GM23338 (cell line): ENCODE results near the gene RAB21. TPM values are rescaled to one million over a fixed set of nuclear protein-coding genes. Genes with fewer than 3 reads are reported as not detected.

Experiments
- ATAC-seq: fragments of 200-7000 bp; cut with Tn5 transposase; 3 replicates; pipeline ENCODE4 v1.9.1; 2020
- DNase-seq: peaks from one replicate; pipeline ENCODE4 v3.0.0-alpha.2; 2015; ENCODE audit warnings: low spot score
- H2AFZ ChIP-seq: fragments of 200-600 bp; sonication (generic); 2 replicates; pipeline ENCODE4 v1.8.0; 2016; ENCODE audit warnings: antibody characterized with exemption, mild to moderate bottlenecking, moderate library complexity
- H3F3A ChIP-seq: fragments of 200-600 bp; sonication (generic); replicated peaks from 2 replicates; pipeline ENCODE4 v1.8.0; 2017; ENCODE audit warnings: antibody characterized with exemption, mixed run types, low read depth
- H3K27ac ChIP-seq: fragments of 200-600 bp; sonication (generic); 2 replicates; pipeline ENCODE4 v1.6.1; 2016; ENCODE audit warnings: low read depth
- H3K27me3 ChIP-seq: fragments of 200-600 bp; sonication (generic); 2 replicates; pipeline ENCODE4 v1.8.0; 2016; ENCODE audit warnings: mild to moderate bottlenecking, mixed run types, moderate library complexity; ENCODE audit not compliant: insufficient read depth
- H3K36me3 ChIP-seq: fragments of 200-600 bp; sonication (generic); 2 replicates; pipeline ENCODE4 v1.8.0; 2016; ENCODE audit warnings: mild to moderate bottlenecking; ENCODE audit not compliant: insufficient read depth
- H3K4me1 ChIP-seq: fragments of 200-600 bp; sonication (generic); 2 replicates; pipeline ENCODE4 v1.8.0; 2016; ENCODE audit warnings: mild to moderate bottlenecking, moderate library complexity; ENCODE audit not compliant: insufficient read depth
- H3K4me2 ChIP-seq: fragments of 200-600 bp; sonication (generic); 2 replicates; pipeline ENCODE4 v1.7.1; 2017; ENCODE audit warnings: mixed run types
- H3K4me3 ChIP-seq: fragments of 200-600 bp; sonication (generic); 2 replicates; pipeline ENCODE4 v1.6.1; 2016; ENCODE audit warnings: mixed run types
- H3K79me2 ChIP-seq: fragments of 200-600 bp; sonication (generic); replicated peaks from 2 replicates; pipeline ENCODE4 v1.8.0; 2017; ENCODE audit warnings: mild to moderate bottlenecking; ENCODE audit not compliant: insufficient read depth
- H3K9me2 ChIP-seq: fragments of 200-600 bp; sonication (generic); 2 replicates; pipeline ENCODE4 v1.8.0; 2017; ENCODE audit not compliant: insufficient read depth
- H4K20me1 ChIP-seq: fragments of 200-600 bp; sonication (generic); replicated peaks from 2 replicates; pipeline ENCODE4 v1.8.0; 2017; ENCODE audit warnings: mild to moderate bottlenecking; ENCODE audit not compliant: insufficient read depth
- H3K27ac Mint-ChIP-seq: 2 replicates; pipeline ENCODE4 v1.8.0; 2020; ENCODE audit warnings: inconsistent platforms, mild to moderate bottlenecking, moderate library complexity, mixed read lengths
- H3K27me3 Mint-ChIP-seq: 3 replicates; pipeline ENCODE4 v1.8.0; 2022; ENCODE audit warnings: low read depth, mild to moderate bottlenecking, moderate library complexity, mixed read lengths, inconsistent platforms; ENCODE audit not compliant: insufficient read depth, poor library complexity
- H3K36me3 Mint-ChIP-seq: 3 replicates; pipeline ENCODE4 v1.8.0; 2021; ENCODE audit warnings: low read depth, mild to moderate bottlenecking, inconsistent platforms, moderate library complexity, mixed read lengths
- H3K4me1 Mint-ChIP-seq: 3 replicates; pipeline ENCODE4 v1.8.0; 2020; ENCODE audit warnings: mild to moderate bottlenecking, inconsistent platforms, mixed read lengths
- H3K4me3 Mint-ChIP-seq: 3 replicates; pipeline ENCODE4 v1.8.0; 2021; ENCODE audit warnings: moderate library complexity, mild to moderate bottlenecking, inconsistent platforms, mixed read lengths
- H3K9me3 Mint-ChIP-seq: 3 replicates; pipeline ENCODE4 v1.8.0; 2020; ENCODE audit warnings: moderate library complexity, mild to moderate bottlenecking, inconsistent platforms, mixed read lengths
- CREB1 ChIP-seq: fragments of 250-450 bp; sonication (Bioruptor Pico); IDR thresholded peaks from 2 replicates; pipeline ENCODE4 v1.5.0; 2020; ENCODE audit warnings: low read depth, mild to moderate bottlenecking, moderate library complexity
- EZH2 ChIP-seq: fragments of 200-600 bp; sonication (generic); IDR thresholded peaks from one replicate; pipeline ENCODE4 v1.8.0; 2017; ENCODE audit warnings: antibody characterized with exemption, mild to moderate bottlenecking, low read depth; ENCODE audit not compliant: unreplicated experiment
- EZH2phosphoT487 ChIP-seq: fragments of 200-600 bp; sonication (generic); IDR thresholded peaks from one replicate; pipeline ENCODE4 v1.8.1; 2018; ENCODE audit warnings: antibody characterized with exemption; ENCODE audit not compliant: unreplicated experiment
- JUNB ChIP-seq: IDR thresholded peaks from one replicate; pipeline ENCODE4 v1.6.1; 2016; ENCODE audit warnings: antibody characterized with exemption; ENCODE audit not compliant: unreplicated experiment
- NANOG ChIP-seq: IDR thresholded peaks from 2 replicates; pipeline ENCODE4 v1.6.1; 2016; ENCODE audit warnings: antibody characterized with exemption, borderline replicate concordance
- POLR2AphosphoS5 ChIP-seq: IDR thresholded peaks from 2 replicates; pipeline ENCODE4 v1.6.1; 2016; ENCODE audit warnings: antibody characterized with exemption, low read depth
- STAT1 ChIP-seq: IDR thresholded peaks from one replicate; pipeline ENCODE4 v1.6.1; 2016; ENCODE audit warnings: antibody characterized with exemption; ENCODE audit not compliant: unreplicated experiment
- ZNF331 ChIP-seq: fragments of 250-450 bp; sonication (Bioruptor Pico); IDR thresholded peaks from 2 replicates; pipeline ENCODE4 v1.5.0; 2020; ENCODE audit warnings: low read depth, mild to moderate bottlenecking, moderate library complexity
- polyA plus RNA-seq: library from polyadenylated mRNA; unstranded; fragments of >200 nt; fragmentation: Nextera tagmentation; extraction: Ambion mirVana; gene quantifications from 2 replicates; pipeline ENCODE4 v1.2.1, GENCODE V29; 2016
- total RNA-seq: library from RNA; depleted of rRNA; stranded (reverse); fragments of >200 nt; shearing (Covaris generic); gene quantifications from 2 replicates; pipeline ENCODE4 v1.2.3, GENCODE V29; 2014
- TF ChIP-seq, protein P1 (sequence below), 2 experiments: fragments of 200-600 bp in 1 of 2; sonication (generic) in 1 of 2; conservative IDR thresholded peaks; 2 replicates each; pipeline versions ENCODE4 v1.5.1 to v1.6.1; 2016 to 2017; ENCODE audit warnings: antibody characterized with exemption in 2 of 2, low read depth in 2 of 2, mild to moderate bottlenecking in 2 of 2, moderate library complexity in 1 of 2
- TF ChIP-seq, protein P2 (sequence below): fragments of 250-450 bp; sonication (Bioruptor Pico); IDR thresholded peaks from 2 replicates; pipeline ENCODE4 v1.5.0; 2020; ENCODE audit warnings: mild to moderate bottlenecking, moderate library complexity
- TF ChIP-seq, protein P3 (sequence below): IDR thresholded peaks from 2 replicates; pipeline ENCODE4 v1.6.1; 2016; ENCODE audit warnings: antibody characterized with exemption

RAB21 gene
- total and polyA plus RNA-seq, 2 experiments from 2014 or later, result 9.8 to 27.2 TPM

DNA sequence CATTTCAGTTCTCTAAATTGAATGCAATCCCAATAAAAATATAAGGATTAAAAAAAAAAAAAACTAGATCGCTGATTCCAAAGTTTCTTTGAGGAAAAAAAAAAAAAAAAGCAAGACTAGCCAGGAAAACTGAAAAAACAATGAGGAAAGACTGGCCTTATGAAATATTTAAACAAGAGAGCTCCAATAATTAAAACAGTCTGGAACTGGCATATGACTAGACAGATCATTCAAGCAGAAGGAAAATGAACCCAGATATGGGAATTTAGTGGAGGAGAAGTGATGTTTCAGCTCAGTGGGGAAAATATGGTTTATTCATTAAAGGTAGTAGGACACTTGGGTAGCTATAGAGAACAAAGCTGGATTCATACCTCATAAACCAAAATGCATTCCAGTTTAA, 42.9 kb downstream of the RAB21 start:
- peaks cover 7% of the 10 kb centered on the region; the same call in 2 of the 3 replicates for H3K4me1 Mint-ChIP-seq
- no peak overlapping the region for H2AFZ ChIP-seq
- no peaks in the 10 kb centered on the region for H3K79me2 ChIP-seq
- ATAC-seq, result no peak
- no peak overlapping the region for H3K27ac Mint-ChIP-seq
- no peaks in the 10 kb centered on the region for H3K36me3 Mint-ChIP-seq
- no peaks in the 10 kb centered on the region for H3K36me3 ChIP-seq
- no peaks in the 10 kb centered on the region for H4K20me1 ChIP-seq
- H3K9me3 Mint-ChIP-seq, result no peaks in the 10 kb centered on the region
- no peak overlapping the region for H3K27ac ChIP-seq
- no peaks in the 10 kb centered on the region for H3K27me3 ChIP-seq
- DNase-seq, result no peak
- H3K4me3 ChIP-seq, result no peak overlapping the region
- no peak overlapping the region for H3K4me2 ChIP-seq
- no peaks in the 10 kb centered on the region for H3K9me2 ChIP-seq
- H3K4me3 Mint-ChIP-seq, result no peak overlapping the region
- H3K4me1 ChIP-seq, result no peaks in the 10 kb centered on the region
- TF ChIP-seq, protein P1, sequence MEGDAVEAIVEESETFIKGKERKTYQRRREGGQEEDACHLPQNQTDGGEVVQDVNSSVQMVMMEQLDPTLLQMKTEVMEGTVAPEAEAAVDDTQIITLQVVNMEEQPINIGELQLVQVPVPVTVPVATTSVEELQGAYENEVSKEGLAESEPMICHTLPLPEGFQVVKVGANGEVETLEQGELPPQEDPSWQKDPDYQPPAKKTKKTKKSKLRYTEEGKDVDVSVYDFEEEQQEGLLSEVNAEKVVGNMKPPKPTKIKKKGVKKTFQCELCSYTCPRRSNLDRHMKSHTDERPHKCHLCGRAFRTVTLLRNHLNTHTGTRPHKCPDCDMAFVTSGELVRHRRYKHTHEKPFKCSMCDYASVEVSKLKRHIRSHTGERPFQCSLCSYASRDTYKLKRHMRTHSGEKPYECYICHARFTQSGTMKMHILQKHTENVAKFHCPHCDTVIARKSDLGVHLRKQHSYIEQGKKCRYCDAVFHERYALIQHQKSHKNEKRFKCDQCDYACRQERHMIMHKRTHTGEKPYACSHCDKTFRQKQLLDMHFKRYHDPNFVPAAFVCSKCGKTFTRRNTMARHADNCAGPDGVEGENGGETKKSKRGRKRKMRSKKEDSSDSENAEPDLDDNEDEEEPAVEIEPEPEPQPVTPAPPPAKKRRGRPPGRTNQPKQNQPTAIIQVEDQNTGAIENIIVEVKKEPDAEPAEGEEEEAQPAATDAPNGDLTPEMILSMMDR (conservative IDR thresholded peaks at IDR 0.05; ENCODE audit: low read depth in 2 of 2), result no peak
- TF ChIP-seq ZNF331 (CRISPR knock-in tag), result no peak
- TF ChIP-seq EZH2, result no peak
- H3F3A ChIP-seq, result no peaks in the 10 kb centered on the region
- no peaks in the 10 kb centered on the region for H3K27me3 Mint-ChIP-seq

DNA sequence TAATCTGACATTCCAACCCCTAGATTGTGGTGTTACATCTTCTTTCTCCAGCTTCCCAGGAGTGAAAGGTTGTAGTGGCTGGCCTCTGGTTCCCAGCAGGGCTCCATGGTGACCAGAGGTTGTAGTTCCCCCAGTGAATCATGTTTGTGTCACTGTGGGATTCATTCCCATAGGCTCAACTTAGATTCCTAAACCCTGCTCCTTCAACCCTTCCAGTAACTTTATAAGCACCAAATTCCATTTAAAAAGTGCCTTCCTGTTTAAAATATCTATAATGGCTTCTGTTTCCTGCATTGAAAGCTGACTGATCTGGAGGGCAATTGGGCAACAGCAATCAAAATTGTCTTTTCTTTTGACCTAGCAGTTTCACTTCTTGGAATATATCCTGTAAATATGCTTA, 44.4 kb downstream of the RAB21 start:
- H4K20me1 ChIP-seq, result no peaks in the 10 kb centered on the region
- ATAC-seq (peak; percentile 50), DNase-seq (peak; percentile 16)
- H3K36me3 Mint-ChIP-seq, result no peaks in the 10 kb centered on the region
- H3K4me2 ChIP-seq, result no peak overlapping the region
- no peaks in the 10 kb centered on the region for H3K79me2 ChIP-seq
- H3K27me3 Mint-ChIP-seq, result no peaks in the 10 kb centered on the region
- no peak overlapping the region for H3K27ac ChIP-seq
- H3K27ac Mint-ChIP-seq, result no peak overlapping the region
- no peak overlapping the region for H2AFZ ChIP-seq
- no peaks in the 10 kb centered on the region for H3K9me3 Mint-ChIP-seq
- peaks cover 7% of the 10 kb centered on the region; the same call in 2 of the 3 replicates for H3K4me1 Mint-ChIP-seq
- no peaks in the 10 kb centered on the region for H3K36me3 ChIP-seq
- no peak overlapping the region for H3K4me3 Mint-ChIP-seq
- H3K9me2 ChIP-seq, result no peaks in the 10 kb centered on the region
- no peak overlapping the region for H3K4me3 ChIP-seq
- H3K27me3 ChIP-seq, result no peaks in the 10 kb centered on the region
- no peaks in the 10 kb centered on the region for H3F3A ChIP-seq
- no peaks in the 10 kb centered on the region for H3K4me1 ChIP-seq
- TF ChIP-seq, protein P2, sequence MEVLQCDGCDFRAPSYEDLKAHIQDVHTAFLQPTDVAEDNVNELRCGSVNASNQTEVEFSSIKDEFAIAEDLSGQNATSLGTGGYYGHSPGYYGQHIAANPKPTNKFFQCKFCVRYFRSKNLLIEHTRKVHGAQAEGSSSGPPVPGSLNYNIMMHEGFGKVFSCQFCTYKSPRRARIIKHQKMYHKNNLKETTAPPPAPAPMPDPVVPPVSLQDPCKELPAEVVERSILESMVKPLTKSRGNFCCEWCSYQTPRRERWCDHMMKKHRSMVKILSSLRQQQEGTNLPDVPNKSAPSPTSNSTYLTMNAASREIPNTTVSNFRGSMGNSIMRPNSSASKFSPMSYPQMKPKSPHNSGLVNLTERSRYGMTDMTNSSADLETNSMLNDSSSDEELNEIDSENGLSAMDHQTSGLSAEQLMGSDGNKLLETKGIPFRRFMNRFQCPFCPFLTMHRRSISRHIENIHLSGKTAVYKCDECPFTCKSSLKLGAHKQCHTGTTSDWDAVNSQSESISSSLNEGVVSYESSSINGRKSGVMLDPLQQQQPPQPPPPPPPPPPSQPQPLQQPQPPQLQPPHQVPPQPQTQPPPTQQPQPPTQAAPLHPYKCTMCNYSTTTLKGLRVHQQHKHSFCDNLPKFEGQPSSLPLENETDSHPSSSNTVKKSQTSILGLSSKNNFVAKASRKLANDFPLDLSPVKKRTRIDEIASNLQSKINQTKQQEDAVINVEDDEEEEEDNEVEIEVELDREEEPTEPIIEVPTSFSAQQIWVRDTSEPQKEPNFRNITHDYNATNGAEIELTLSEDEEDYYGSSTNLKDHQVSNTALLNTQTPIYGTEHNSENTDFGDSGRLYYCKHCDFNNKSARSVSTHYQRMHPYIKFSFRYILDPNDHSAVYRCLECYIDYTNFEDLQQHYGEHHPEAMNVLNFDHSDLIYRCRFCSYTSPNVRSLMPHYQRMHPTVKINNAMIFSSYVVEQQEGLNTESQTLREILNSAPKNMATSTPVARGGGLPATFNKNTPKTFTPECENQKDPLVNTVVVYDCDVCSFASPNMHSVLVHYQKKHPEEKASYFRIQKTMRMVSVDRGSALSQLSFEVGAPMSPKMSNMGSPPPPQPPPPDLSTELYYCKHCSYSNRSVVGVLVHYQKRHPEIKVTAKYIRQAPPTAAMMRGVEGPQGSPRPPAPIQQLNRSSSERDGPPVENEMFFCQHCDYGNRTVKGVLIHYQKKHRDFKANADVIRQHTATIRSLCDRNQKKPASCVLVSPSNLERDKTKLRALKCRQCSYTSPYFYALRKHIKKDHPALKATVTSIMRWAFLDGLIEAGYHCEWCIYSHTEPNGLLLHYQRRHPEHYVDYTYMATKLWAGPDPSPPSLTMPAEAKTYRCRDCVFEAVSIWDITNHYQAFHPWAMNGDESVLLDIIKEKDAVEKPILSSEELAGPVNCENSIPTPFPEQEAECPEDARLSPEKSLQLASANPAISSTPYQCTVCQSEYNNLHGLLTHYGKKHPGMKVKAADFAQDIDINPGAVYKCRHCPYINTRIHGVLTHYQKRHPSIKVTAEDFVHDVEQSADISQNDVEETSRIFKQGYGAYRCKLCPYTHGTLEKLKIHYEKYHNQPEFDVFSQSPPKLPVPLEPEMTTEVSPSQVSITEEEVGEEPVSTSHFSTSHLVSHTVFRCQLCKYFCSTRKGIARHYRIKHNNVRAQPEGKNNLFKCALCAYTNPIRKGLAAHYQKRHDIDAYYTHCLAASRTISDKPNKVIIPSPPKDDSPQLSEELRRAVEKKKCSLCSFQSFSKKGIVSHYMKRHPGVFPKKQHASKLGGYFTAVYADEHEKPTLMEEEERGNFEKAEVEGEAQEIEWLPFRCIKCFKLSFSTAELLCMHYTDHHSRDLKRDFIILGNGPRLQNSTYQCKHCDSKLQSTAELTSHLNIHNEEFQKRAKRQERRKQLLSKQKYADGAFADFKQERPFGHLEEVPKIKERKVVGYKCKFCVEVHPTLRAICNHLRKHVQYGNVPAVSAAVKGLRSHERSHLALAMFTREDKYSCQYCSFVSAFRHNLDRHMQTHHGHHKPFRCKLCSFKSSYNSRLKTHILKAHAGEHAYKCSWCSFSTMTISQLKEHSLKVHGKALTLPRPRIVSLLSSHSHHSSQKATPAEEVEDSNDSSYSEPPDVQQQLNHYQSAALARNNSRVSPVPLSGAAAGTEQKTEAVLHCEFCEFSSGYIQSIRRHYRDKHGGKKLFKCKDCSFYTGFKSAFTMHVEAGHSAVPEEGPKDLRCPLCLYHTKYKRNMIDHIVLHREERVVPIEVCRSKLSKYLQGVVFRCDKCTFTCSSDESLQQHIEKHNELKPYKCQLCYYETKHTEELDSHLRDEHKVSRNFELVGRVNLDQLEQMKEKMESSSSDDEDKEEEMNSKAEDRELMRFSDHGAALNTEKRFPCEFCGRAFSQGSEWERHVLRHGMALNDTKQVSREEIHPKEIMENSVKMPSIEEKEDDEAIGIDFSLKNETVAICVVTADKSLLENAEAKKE (CRISPR knock-in tag), result no peak
- TF ChIP-seq CREB1 (CRISPR knock-in tag), result no peak
- TF ChIP-seq EZH2phosphoT487, result no peak
- TF ChIP-seq EZH2, result no peak
- TF ChIP-seq ZNF331 (CRISPR knock-in tag), result no peak
- TF ChIP-seq NANOG, result no peak
- TF ChIP-seq STAT1, result no peak
- TF ChIP-seq, protein P3, sequence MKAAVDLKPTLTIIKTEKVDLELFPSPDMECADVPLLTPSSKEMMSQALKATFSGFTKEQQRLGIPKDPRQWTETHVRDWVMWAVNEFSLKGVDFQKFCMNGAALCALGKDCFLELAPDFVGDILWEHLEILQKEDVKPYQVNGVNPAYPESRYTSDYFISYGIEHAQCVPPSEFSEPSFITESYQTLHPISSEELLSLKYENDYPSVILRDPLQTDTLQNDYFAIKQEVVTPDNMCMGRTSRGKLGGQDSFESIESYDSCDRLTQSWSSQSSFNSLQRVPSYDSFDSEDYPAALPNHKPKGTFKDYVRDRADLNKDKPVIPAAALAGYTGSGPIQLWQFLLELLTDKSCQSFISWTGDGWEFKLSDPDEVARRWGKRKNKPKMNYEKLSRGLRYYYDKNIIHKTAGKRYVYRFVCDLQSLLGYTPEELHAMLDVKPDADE, result no peak
- TF ChIP-seq JUNB, result no peak
- TF ChIP-seq, protein P1 (conservative IDR thresholded peaks at IDR 0.05; ENCODE audit: low read depth in 2 of 2), result no peak
- TF ChIP-seq POLR2AphosphoS5, result no peak
